Prostate gland (tissue), 2 donors: ENCODE results near the gene MYH8. TPM values are rescaled to one million over a fixed set of nuclear protein-coding genes. Genes with fewer than 3 reads are reported as not detected.

Source experiments
- DNase-seq: peaks from one replicate; pipeline ENCODE4 v3.0.0-alpha.2; 2019; ENCODE audit warnings: low spot score
- H3K27ac ChIP-seq, 2 donors: fragments of 200-600 bp; sonication (generic); 2 replicates each; pipeline ENCODE4 v1.5.1; 2017 to 2019
- H3K27me3 ChIP-seq: fragments of 200-600 bp; sonication (generic); replicated peaks from 2 replicates; pipeline ENCODE4 v1.5.1; 2019; ENCODE audit not compliant: insufficient read depth
- H3K36me3 ChIP-seq, 2 donors: fragments of 200-600 bp; sonication (generic); 1 replicate in 1 of 2; 2 replicates in 1 of 2; pipeline versions ENCODE4 v1.5.1 to v1.8.1; 2017 to 2019
- H3K4me1 ChIP-seq: fragments of 200-600 bp; sonication (generic); replicated peaks from 2 replicates; pipeline ENCODE4 v1.5.1; 2019
- H3K4me3 ChIP-seq, 2 donors: fragments of 200-600 bp; sonication (generic); 2 replicates each; pipeline ENCODE4 v1.5.1; 2017 to 2019
- H3K9me3 ChIP-seq: fragments of 200-600 bp; sonication (generic); 2 replicates; pipeline ENCODE4 v1.5.1; 2017
- POLR2A ChIP-seq: fragments of 450-650 bp; IDR thresholded peaks from one replicate; pipeline ENCODE4 v1.6.1; 2016; ENCODE audit warnings: antibody characterized with exemption, mild to moderate bottlenecking
- POLR2AphosphoS5 ChIP-seq: sonication (generic); formaldehyde crosslinking; IDR thresholded peaks from one replicate; pipeline ENCODE4 v1.6.1; 2017; ENCODE audit warnings: antibody characterized with exemption
- WGBS: methylation state at CpG from one replicate; pipeline ENCODE4 v1.1.5; 2018; 5-methylcytosine and 5-hydroxymethylcytosine counted together
- intact Hi-C: fragments of 100-400 bp; cut with DNase I; formaldehyde crosslinking; loops from one replicate; pipeline ENCODE4 v1.14.2; 2022
- total RNA-seq, 2 donors: library from RNA; depleted of rRNA; stranded (reverse); fragments of >200 nt; gene quantifications; one replicate each; pipeline ENCODE4 v1.1.0, GENCODE V29; 2016
- TF ChIP-seq, protein P1 (sequence below), 4 experiments: fragments of 200-600 bp in 2 of 4; fragments of 450-650 bp in 2 of 4; sonication (generic) in 2 of 4; IDR thresholded peaks; 1 replicate in 3 of 4; 2 replicates in 1 of 4; pipeline ENCODE4 v1.5.1; 2016 to 2019; ENCODE audit warnings: antibody characterized with exemption in 4 of 4, mild to moderate bottlenecking in 2 of 4, moderate library complexity in 2 of 4

Gene MYH8
- total RNA-seq, 2 donors from 2014 or later = 0.05 to 0.40 TPM

DNA sequence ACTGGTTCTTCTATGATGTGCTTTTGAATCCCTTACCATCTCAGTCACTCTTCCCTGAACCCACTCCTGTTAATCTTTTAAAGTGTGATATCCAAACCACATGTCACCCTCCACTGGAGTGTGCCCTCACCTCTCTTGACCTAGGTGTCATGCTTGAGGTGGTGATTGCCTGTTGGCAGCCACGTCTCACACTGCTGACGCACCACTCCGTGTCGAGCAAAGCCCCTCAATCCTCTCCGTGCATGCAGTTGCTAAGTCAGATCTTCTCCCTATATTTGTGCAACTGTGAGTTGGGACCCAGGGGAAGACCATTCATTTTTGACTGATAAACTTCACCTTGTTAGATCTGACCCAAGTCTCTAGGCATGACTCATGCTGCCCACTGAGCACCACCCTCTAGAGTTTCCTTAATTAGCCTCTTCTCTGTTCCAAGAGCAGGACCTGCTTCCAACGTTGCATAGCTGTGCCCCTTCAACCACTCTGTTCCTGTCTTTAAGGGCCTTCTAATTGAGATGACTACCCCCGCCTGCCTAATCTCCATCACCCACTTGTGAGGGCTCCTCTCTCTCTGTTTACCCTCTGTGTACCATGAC is 51.6 kb downstream of the MYH8 start:
- no peaks in the 10 kb centered on the region for H3K9me3 ChIP-seq
- H3K27me3 ChIP-seq = no peaks in the 10 kb centered on the region
- WGBS = 91% methylated on average over 7 of the region's 7 CpGs
- H3K4me1 ChIP-seq = no peaks in the 10 kb centered on the region
- TF ChIP-seq POLR2A = no peak
- no peak for TF ChIP-seq POLR2AphosphoS5
- TF ChIP-seq, protein P1, sequence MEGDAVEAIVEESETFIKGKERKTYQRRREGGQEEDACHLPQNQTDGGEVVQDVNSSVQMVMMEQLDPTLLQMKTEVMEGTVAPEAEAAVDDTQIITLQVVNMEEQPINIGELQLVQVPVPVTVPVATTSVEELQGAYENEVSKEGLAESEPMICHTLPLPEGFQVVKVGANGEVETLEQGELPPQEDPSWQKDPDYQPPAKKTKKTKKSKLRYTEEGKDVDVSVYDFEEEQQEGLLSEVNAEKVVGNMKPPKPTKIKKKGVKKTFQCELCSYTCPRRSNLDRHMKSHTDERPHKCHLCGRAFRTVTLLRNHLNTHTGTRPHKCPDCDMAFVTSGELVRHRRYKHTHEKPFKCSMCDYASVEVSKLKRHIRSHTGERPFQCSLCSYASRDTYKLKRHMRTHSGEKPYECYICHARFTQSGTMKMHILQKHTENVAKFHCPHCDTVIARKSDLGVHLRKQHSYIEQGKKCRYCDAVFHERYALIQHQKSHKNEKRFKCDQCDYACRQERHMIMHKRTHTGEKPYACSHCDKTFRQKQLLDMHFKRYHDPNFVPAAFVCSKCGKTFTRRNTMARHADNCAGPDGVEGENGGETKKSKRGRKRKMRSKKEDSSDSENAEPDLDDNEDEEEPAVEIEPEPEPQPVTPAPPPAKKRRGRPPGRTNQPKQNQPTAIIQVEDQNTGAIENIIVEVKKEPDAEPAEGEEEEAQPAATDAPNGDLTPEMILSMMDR (IDR thresholded peaks at IDR 0.05) = no peak
- no peak overlapping the region for H3K27ac ChIP-seq
- DNase-seq = no peak
- no peak overlapping the region for H3K4me3 ChIP-seq
- intact Hi-C loops = no loop called here
- no peaks in the 10 kb centered on the region for H3K36me3 ChIP-seq

GRCh38 chr17:10369239-10369638 is 52.5 kb downstream of the MYH8 start:
- Histone ChIP-seq H3K27ac (no peak overlapping the region), H3K27me3 (no peaks in the 10 kb centered on the region), H3K36me3 (no peaks in the 10 kb centered on the region), H3K4me3 (no peak overlapping the region), H3K4me1 (no peaks in the 10 kb centered on the region), H3K9me3 (no peaks in the 10 kb centered on the region)
- 58% methylated on average over 1 of the region's 1 CpG for WGBS
- no peak for DNase-seq
- intact Hi-C loops = no loop called here
- TF ChIP-seq POLR2AphosphoS5 (no peak), POLR2A (no peak)
- TF ChIP-seq, protein P1 (IDR thresholded peaks at IDR 0.05) = no peak

- 69% methylated on average over 3 of the region's 3 CpGs for WGBS
- H3K9me3 ChIP-seq = no peaks in the 10 kb centered on the region
- H3K36me3 ChIP-seq = no peaks in the 10 kb centered on the region
- DNase-seq = no peak
- no peak overlapping the region for H3K4me3 ChIP-seq
- no peaks in the 10 kb centered on the region for H3K4me1 ChIP-seq
- no peak overlapping the region for H3K27ac ChIP-seq
- TF ChIP-seq POLR2AphosphoS5 (no peak), POLR2A (no peak)
- TF ChIP-seq, protein P1 (IDR thresholded peaks at IDR 0.05) = no peak
- intact Hi-C loops = no loop called here
- H3K27me3 ChIP-seq = no peaks in the 10 kb centered on the region
Observed at GRCh38 chr17:10368561-10368960, 53.2 kb downstream of the MYH8 start.

DNA sequence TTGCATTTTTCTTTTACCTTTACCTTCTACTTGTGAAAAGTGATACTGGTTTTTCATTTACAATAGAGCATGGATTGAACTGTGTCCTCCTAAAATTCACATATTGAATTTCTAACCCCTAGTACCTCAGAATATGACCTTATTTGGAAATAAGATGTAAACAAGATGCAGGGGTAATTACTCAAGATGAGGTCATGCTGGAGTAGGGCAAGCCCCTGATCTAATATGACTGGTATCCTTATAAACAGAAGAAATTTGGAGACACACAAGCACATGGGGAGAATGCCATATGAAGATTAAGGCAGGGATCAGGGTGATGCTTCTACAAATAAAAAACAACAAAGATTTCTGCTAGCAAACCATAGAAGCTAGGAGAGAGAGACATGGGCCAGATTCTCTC is 61.2 kb downstream of the MYH8 start:
- intact Hi-C loops = no loop called here
- no peaks in the 10 kb centered on the region for H3K4me1 ChIP-seq
- no peaks in the 10 kb centered on the region for H3K27me3 ChIP-seq
- H3K27ac ChIP-seq = no peak overlapping the region
- H3K4me3 ChIP-seq = no peak overlapping the region
- H3K9me3 ChIP-seq = no peaks in the 10 kb centered on the region
- TF ChIP-seq POLR2A (no peak), POLR2AphosphoS5 (no peak)
- TF ChIP-seq, protein P1 (IDR thresholded peaks at IDR 0.05) = no peak
- H3K36me3 ChIP-seq = no peaks in the 10 kb centered on the region
- DNase-seq = no peak

DNA sequence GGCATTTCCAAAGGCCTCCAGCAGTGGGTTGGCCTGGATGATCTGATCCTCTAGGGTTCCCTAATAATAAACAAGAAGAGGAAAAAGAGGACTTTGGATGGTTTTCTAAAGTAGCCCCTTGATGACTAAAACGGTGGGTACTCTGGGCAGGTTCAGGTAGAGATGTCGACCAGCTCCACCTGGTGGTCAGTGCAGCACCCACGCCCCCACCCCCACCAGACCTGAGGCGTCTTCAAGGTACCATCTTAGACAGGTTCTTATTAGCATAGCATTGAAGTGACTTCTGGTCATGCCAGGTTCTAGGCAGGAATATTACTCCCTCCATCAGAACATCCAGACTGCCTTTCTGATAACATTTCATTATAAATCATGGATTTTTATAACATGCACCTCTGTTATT is 64.0 kb downstream of the MYH8 start:
- intact Hi-C loops = no loop called here
- WGBS = 18% methylated on average over 4 of the region's 4 CpGs
- no peaks in the 10 kb centered on the region for H3K9me3 ChIP-seq
- H3K27me3 ChIP-seq = no peaks in the 10 kb centered on the region
- no peak overlapping the region for H3K4me3 ChIP-seq
- no peak for DNase-seq
- H3K4me1 ChIP-seq = no peaks in the 10 kb centered on the region
- no peak overlapping the region for H3K27ac ChIP-seq
- TF ChIP-seq POLR2AphosphoS5 = no peak
- no peak for TF ChIP-seq POLR2A
- TF ChIP-seq, protein P1 (IDR thresholded peaks at IDR 0.05) = peak in 3 of 4 experiments; percentile 15 to 29 (median 22)
- no peaks in the 10 kb centered on the region for H3K36me3 ChIP-seq
